ENCODE data around the gene INTS15.
"Not testable (repeated sequence)": the region's sequence is repeated elsewhere in the genome, so short reads cannot be mapped to it uniquely, and the experiment has no call there.

The INTS15 gene

DNA sequence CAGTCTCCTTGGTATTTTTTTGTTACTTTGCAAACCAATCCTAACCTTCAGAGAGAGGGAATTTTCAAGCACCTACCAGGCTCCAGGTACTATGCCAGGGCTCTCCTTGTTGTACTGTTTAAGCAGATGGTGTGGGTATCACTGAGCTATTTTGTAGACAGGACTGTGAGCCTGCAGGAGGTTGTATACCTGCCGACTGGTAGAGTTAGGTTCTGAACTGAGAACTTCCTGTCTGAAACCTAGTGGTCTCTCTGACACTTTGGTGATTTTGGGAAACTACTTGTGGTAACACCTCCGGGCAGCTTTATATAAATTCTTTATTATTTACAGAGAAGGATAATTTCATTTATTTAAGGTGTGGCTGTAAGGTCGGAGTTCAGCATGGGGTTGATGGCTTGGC, 30.1 kb downstream of the INTS15 start:
- DNase-seq = no peak

GRCh38 chr7:6621195-6622133, 31.6 kb downstream of the INTS15 start:
- DNase-seq = no peak

DNA sequence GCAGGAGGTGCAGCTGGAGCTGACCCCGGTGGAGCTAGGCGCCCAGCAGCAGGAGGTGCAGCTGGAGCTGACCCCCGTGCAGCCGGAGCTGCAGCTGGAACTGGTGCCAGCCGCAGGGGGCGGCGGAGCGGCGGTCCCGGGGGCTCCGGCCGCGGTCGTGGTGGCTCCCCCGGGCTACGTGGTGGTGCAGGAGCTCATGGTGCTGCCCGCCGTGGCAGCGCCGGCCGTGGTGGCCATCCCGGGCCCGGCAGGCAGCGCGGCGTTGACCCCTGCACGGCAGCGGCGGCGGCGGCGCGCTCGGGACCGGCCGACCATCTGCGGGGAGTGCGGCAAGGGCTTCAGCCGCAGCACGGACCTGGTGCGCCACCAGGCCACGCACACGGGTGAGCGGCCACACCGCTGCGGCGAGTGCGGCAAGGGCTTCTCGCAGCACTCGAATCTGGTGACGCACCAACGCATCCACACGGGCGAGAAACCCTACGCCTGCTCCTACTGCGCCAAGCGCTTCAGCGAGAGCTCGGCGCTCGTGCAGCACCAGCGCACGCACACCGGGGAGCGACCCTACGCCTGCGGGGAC, 32.4 kb downstream of the INTS15 start:
- DNase-seq = no peak

GRCh38 chr7:6623589-6624245, 33.9 kb downstream of the INTS15 start:
- DNase-seq = peak; percentile 39

DNA sequence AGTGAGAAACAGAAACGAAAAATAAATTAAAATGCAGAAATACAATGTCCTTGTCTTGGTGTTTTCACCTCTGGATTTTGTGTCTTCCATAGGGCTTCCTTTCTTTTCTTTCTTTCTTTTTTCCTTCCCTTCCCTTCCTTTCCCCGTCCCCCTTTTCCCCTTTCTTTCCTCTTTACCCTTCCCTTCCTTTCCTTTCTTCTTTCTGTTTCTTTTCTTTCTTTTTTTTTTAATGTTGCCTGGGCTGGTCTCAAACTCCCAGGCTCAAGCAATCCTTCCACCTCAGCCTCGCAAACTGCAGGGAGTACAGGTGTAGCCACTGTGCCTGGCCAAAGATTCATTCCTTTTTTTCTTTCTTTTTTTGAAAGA, 34.4 kb downstream of the INTS15 start:
- DNase-seq = no peak

- no peak for DNase-seq
Measured at GRCh38 chr7:6628045-6628444, 38.2 kb downstream of the INTS15 start.

DNA sequence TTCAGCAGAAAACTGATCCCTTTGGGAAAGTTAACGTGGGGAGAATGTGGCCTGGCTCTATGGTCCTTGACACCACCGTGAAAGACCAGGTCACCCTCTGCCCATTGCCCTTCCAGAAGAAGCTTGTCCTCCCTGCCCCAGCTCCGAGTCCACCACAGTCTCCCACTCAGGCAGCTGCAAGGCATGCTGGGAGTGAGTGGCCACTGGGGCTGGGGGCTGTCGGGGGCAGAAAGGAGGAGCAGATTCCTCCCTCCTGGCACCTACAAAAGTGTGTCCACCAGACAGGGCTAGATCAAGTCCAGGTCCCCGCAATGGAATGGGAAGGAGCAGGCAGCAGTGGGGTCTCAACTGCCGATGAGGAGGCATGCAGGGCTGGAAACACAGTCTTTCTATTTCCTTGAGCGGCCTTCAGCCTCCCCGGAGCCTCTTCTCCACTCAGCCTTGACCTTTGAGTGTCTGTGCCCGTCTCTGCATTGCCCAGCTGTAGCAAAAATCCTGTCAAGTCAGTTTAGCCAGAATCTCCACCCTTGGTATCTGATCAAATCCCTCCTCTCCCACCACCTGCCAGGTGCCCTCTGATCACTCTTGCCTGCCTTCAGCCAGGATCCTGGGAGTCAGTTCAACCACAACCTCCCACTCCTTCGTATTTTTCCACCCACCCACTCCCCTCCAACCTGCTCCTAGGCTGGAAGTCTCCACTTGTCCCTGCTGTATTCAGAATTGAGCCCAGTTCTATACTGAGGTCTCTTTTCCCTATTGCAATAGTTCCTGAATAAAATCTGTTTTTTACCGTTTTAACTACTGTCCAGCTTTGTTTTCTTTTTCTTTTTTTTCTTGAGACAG, 40.4 kb downstream of the INTS15 start:
- no peak for DNase-seq

- no peak for DNase-seq
Measured at GRCh38 chr7:6631605-6632004, 41.8 kb downstream of the INTS15 start.

DNA sequence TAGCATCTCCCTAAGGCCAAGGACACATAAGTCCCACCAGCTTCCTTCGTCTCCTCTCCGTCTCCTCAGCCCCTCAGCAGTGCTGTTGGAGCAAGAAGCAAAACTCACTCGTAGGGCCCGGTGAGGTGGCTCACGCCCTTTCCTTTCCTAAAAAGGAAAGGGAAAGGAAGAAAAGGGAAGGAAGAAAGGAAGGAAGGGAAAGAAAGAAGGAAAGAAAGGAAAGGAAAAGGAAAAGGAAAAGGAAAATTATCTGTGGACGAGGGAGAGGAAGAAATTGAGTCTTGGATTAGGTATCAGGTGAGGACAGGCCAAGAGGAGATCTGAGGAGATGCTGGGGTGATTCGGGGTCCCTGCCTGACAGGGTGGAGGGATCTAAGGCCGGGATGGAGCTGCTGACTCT, 44.2 kb downstream of the INTS15 start:
- no peak for DNase-seq

- DNase-seq = not testable (repeated sequence)
Measured at GRCh38 chr7:6634971-6635370, 45.1 kb downstream of the INTS15 start.

DNA sequence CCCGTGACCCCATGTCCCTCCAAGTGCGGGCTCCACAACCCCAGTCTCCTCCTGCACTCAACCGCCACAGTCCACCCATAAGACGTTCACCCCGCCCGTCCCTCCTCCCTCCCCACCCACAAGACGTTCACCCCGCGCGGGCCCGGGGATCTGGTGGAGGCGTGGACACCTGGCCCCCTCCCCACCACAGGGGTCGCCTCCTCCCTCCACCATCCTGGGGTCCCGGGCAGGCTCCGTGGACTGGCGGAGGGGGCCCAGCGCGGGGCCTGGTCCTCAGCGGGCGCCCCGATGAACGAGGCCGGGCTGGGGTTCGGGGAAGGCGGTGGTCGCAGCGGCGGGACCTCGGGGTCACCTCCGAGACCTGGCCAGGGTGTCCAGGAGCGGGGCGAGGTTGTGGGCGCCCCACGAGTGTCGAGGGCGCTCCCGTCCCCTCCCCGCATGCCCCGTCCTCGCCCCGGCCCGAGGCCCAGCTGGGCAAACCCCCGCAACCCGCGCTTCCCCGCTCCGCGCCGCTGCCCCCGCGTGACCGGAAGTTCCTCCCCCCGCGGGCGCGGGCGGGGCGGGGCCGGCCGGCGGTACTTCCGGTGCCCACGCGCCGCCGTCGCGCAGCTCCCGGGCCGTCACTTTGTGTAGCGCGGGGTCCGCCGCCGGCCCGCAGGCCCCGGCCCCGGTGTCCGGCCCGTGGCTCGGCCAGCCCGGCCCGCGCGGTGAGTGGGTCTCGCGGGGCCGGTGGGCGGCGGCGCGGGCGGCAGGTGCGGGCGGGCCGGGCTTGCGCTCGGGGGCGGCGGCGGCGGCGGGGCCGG, 47.1 kb downstream of the INTS15 start, which contains the start of gene ZNF316:
ZNF316 (plus strand) TSS at position 578 of the 803 bp plus-strand sequence. CDS start 5,092 bp downstream, outside the sequence.
- DNase-seq = peak; percentile 55

DNA sequence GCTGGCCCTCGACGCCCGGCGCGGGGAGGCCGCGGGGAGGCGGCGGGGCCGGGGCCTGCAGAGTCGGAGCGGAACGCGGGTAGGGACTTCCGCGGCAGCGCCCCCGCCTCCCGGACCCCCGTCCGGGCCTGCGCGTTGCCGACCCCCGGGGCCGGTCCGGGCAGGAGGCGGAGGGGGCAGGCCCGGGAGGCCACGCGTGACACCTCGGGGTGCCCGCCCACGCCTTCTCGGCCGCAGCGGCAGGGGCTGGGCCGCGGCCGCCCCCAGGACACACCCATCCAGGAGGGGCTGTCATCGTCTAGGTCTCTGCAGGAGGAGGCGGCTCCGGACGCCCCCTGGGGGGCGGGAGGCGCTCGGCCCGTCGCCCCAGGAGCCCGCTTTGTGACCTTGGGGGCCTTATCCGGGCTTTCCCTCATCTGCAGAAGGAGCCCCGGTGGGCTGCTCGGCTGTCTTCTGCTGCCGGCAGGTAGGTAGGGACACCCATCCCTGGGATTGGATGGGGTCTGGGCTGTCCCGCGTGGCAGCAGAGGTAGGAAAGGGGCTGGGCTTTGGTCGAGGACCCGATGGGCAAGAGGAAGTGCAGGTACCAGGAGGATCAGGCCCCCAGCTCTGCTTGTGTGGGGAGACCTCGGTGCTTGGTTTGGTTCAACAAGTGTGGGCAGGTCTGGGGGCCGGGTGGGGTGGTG, 47.9 kb downstream of the INTS15 start:
- DNase-seq = peak; percentile 63

DNA sequence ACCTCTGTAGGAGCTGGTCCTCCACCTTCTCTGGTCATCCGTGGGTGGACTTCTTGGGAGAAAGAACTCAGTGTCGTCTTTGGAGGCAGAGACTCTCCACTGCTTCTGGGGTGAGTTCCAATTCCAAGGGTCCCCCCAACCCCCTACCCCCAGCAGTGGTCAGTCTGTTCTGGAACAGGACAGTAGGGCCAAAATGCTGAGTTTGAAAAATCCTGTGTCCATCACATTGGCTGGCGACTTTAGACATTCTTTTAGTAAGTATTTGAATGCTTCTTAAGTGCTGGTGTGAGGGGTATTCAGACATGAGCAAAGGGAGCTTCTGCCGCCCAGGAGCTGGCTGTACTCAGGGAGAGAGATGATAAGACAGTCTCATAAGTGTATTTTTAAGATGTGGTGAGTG, 49.2 kb downstream of the INTS15 start:
- no peak for DNase-seq

DNA sequence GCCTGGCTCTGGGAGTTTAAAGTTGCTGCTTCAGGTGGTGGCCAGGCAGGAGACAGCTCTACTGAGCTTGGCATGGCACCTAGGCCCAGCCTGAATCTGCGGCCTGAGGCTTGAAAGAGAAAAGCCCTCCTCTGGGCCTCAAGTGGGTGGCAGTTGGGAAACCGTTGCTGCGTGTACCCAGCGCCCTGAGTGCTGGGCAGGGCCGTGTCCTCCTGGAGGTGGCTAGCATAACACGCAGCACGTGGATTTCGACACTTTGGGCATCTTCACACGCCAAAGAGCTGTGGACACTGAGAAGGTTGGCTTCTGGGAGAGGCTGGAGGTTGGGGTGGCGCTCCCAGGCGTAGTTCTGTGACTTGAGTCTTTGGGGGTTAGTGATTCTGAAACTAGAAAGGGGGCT, 49.8 kb downstream of the INTS15 start:
- DNase-seq = no peak

GRCh38 chr7:6640246-6640721, 50.5 kb downstream of the INTS15 start:
- no peak for DNase-seq

- DNase-seq = no peak
Measured at GRCh38 chr7:6641305-6642035, 51.6 kb downstream of the INTS15 start.

- DNase-seq = no peak
Measured at GRCh38 chr7:6642239-6642839, 52.5 kb downstream of the INTS15 start.

DNA sequence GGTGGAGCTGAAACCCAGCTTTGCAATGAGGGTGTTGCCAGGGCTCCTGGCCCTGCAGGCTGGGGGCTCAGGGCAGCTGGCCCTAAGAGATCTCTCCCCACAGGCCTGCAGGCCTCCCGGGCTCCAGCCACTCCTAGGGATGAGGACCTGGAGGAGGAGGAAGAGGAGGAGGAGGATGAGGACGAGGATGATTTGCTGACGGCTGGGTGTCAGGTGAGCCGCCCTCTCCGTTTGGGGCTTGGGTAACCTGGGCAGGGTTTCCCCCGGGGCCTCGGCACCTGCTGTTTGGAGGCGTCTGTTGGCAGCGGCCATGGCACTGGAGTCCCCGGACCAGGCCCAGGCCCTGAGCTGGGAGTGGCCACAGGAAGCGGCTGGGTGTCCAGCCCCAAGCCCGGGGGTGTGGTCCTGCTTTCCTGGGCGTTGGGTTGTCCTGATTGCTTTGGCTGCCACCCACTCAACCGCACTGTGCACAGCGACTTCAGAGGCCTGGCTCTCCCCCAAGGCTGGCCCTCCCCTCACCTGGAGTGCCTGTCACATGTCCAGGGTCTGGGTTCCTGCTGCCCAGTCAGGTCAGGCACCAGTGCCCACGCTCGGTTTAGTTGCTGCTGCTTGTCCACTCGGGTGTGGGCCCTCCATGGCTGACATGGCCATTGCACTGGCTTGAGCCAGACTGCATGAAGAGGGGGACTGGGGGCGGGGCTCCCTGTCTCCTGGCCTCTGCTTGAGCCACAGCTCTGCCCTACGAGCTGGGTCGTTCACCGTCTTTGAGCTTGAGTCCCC, 53.2 kb downstream of the INTS15 start:
- DNase-seq = no peak
